BLaER1 treated with 17β-estradiol and CSF1 and Interleukin-3, amounts not matched to agents 10 nM and 100 nM (cell line): ENCODE results near the gene CKB.

ENCODE experiments used
- H3K27ac ChIP-seq, 11 experiments: shearing (Covaris generic); formaldehyde crosslinking; 2 replicates each; pipeline ENCODE4 v1.8.1; 2022
- H3K27me3 ChIP-seq, 11 experiments: shearing (Covaris generic); formaldehyde crosslinking; 2 replicates each; pipeline ENCODE4 v1.8.1; 2022
- H3K36me3 ChIP-seq, 11 experiments: shearing (Covaris generic); formaldehyde crosslinking; 2 replicates each; pipeline ENCODE4 v1.8.1; 2022
- H3K4me1 ChIP-seq, 10 experiments: shearing (Covaris generic); formaldehyde crosslinking; 2 replicates each; pipeline ENCODE4 v1.8.1; 2022
- H3K4me2 ChIP-seq, 11 experiments: shearing (Covaris generic); formaldehyde crosslinking; 2 replicates each; pipeline ENCODE4 v1.8.1; 2022
- H3K4me3 ChIP-seq, 10 experiments: shearing (Covaris generic); formaldehyde crosslinking; 2 replicates each; pipeline ENCODE4 v1.8.1; 2022
- H3K9ac ChIP-seq, 11 experiments: shearing (Covaris generic); formaldehyde crosslinking; 2 replicates each; pipeline ENCODE4 v1.8.1; 2022
- H3K9me3 ChIP-seq, 11 experiments: shearing (Covaris generic); formaldehyde crosslinking; replicated peaks in 1 of 11; 2 replicates each; pipeline ENCODE4 v1.8.1; 2022
- H4K20me1 ChIP-seq, 11 experiments: shearing (Covaris generic); formaldehyde crosslinking; 2 replicates each; pipeline ENCODE4 v1.8.1; 2022
- Cebpa-rat ChIP-seq, 11 experiments: shearing (Covaris generic); IDR thresholded peaks; 2 replicates each; pipeline ENCODE4 v1.8.1; 2022

The CKB gene

GRCh38 chr14:103531421-103532215, 9.0 kb upstream of the CKB start:
- Histone ChIP-seq H3K4me3 (peak overlapping the region in 1 of 10 experiments; percentile 11; a peak in 1 of 20 replicates), H3K9ac (peak overlapping the region in 1 of 11 experiments; percentile 5; a peak in 1 of 22 replicates), H3K27ac (no peak overlapping the region), H3K9me3 (no peaks in the 10 kb centered on the region), H3K4me1 (peaks cover 41 to 69% (median 44%) of the 10 kb centered on the region in 10 experiments), H3K27me3 (no peaks in the 10 kb centered on the region), H3K4me2 (peak overlapping the region in 9 of 11 experiments; percentile 10 to 99 (median 97); a peak in 9 of 22 replicates), H4K20me1 (peaks cover 0 to 76% (median 71%) of the 10 kb centered on the region in 11 experiments; a peak in 20 of 22 replicates), H3K36me3 (peaks cover 14 to 68% (median 60%) of the 10 kb centered on the region in 11 experiments; a peak in 21 of 22 replicates)
- no peak for TF ChIP-seq Cebpa-rat (IDR thresholded peaks at IDR 0.05)

GRCh38 chr14:103530831-103531230, 8.2 kb upstream of the CKB start:
- Histone ChIP-seq H3K9me3 (no peaks in the 10 kb centered on the region), H3K4me1 (peaks cover 48 to 77% (median 52%) of the 10 kb centered on the region in 10 experiments), H3K9ac (peak overlapping the region in 4 of 11 experiments; percentile 89 to 96 (median 94); a peak in 2 of 22 replicates), H3K27me3 (peaks cover 0 to 7% (median 0%) of the 10 kb centered on the region in 11 experiments; a peak in 1 of 22 replicates), H3K4me3 (peak overlapping the region in 5 of 10 experiments; percentile 11 to 100 (median 97); a peak in 6 of 20 replicates), H4K20me1 (peaks cover 5 to 76% (median 65%) of the 10 kb centered on the region in 11 experiments; a peak in 20 of 22 replicates), H3K27ac (no peak overlapping the region), H3K36me3 (peaks cover 14 to 60% (median 58%) of the 10 kb centered on the region in 11 experiments; a peak in 21 of 22 replicates), H3K4me2 (peak overlapping the region; percentile 91 to 99 (median 97); a peak in 21 of 22 replicates)
- TF ChIP-seq Cebpa-rat (IDR thresholded peaks at IDR 0.05) = no peak

GRCh38 chr14:103530390-103530789, 7.8 kb upstream of the CKB start:
- no peak for TF ChIP-seq Cebpa-rat (IDR thresholded peaks at IDR 0.05)
- Histone ChIP-seq H3K4me1 (peaks cover 48 to 80% (median 53%) of the 10 kb centered on the region in 10 experiments), H3K9me3 (no peaks in the 10 kb centered on the region), H3K36me3 (peaks cover 11 to 56% (median 54%) of the 10 kb centered on the region in 11 experiments; a peak in 21 of 22 replicates), H3K4me2 (peak overlapping the region; percentile 91 to 99 (median 97)), H3K27ac (0 out of 22 replicates have a peak overlapping the region, but pooled peaks of 1 of the 11 experiments have one; percentile 92), H4K20me1 (peaks cover 5 to 74% (median 61%) of the 10 kb centered on the region in 11 experiments; a peak in 20 of 22 replicates), H3K27me3 (peaks cover 0 to 9% (median 0%) of the 10 kb centered on the region in 11 experiments; a peak in 1 of 22 replicates), H3K4me3 (peak overlapping the region in 9 of 10 experiments; percentile 86 to 100 (median 99); a peak in 17 of 20 replicates), H3K9ac (peak overlapping the region in 10 of 11 experiments; percentile 84 to 98 (median 89); a peak in 15 of 22 replicates)

GRCh38 chr14:103529383-103530365, 7.0 kb upstream of the CKB start:
- peak overlapping the region; percentile 58 to 97 (median 86); a peak in 21 of 22 replicates for H3K27ac ChIP-seq
- peak overlapping the region; percentile 91 to 99 (median 97) for H3K4me2 ChIP-seq
- peaks cover 5 to 48% (median 47%) of the 10 kb centered on the region in 11 experiments; a peak in 21 of 22 replicates for H3K36me3 ChIP-seq
- peaks cover 48 to 80% (median 53%) of the 10 kb centered on the region in 10 experiments for H3K4me1 ChIP-seq
- TF ChIP-seq Cebpa-rat (IDR thresholded peaks at IDR 0.05) = no peak
- H3K9me3 ChIP-seq = no peaks in the 10 kb centered on the region
- peak overlapping the region; percentile 80 to 98 (median 89) for H3K9ac ChIP-seq
- H4K20me1 ChIP-seq = peaks cover 5 to 72% (median 53%) of the 10 kb centered on the region in 11 experiments; a peak in 20 of 22 replicates
- H3K4me3 ChIP-seq = peak overlapping the region; percentile 86 to 100 (median 98)
- H3K27me3 ChIP-seq = peaks cover 0 to 12% (median 3%) of the 10 kb centered on the region in 11 experiments; a peak in 14 of 22 replicates

- TF ChIP-seq Cebpa-rat (IDR thresholded peaks at IDR 0.05) = no peak
- H3K4me1 ChIP-seq = peaks cover 48 to 76% (median 54%) of the 10 kb centered on the region in 10 experiments
- peaks cover 5 to 72% (median 45%) of the 10 kb centered on the region in 11 experiments; a peak in 20 of 22 replicates for H4K20me1 ChIP-seq
- H3K4me3 ChIP-seq = peak within 1 kb of the TSS; percentile 86 to 100 (median 98)
- peak within 1 kb of the TSS; percentile 91 to 99 (median 98) for H3K4me2 ChIP-seq
- H3K36me3 ChIP-seq = peaks cover 0 to 40% (median 38%) of the 10 kb centered on the region in 11 experiments; a peak in 21 of 22 replicates
- peaks cover 5 to 20% (median 12%) of the 10 kb centered on the region in 11 experiments for H3K27me3 ChIP-seq
- H3K27ac ChIP-seq = peak within 1 kb of the TSS; percentile 71 to 97 (median 86)
- H3K9ac ChIP-seq = peak within 1 kb of the TSS; percentile 80 to 98 (median 89)
- H3K9me3 ChIP-seq = no peaks in the 10 kb centered on the region
Measured at GRCh38 chr14:103528587-103529382, 6.2 kb upstream of the CKB start, which contains the start of gene TRMT61A. TRMT61A (plus strand) TSS chr14:103529196; CDS start chr14:103529979, 783 bp downstream.

- Histone ChIP-seq H3K9me3 (0 out of 22 replicates have a peak, but pooled peaks cover 0 to 4% (median 0%) of the 10 kb centered on the region in 11 experiments), H4K20me1 (peaks cover 5 to 70% (median 39%) of the 10 kb centered on the region in 11 experiments; a peak in 20 of 22 replicates), H3K4me3 (peak overlapping the region; percentile 86 to 100 (median 98)), H3K27me3 (peaks cover 12 to 27% (median 18%) of the 10 kb centered on the region in 11 experiments), H3K27ac (peak overlapping the region; percentile 71 to 97 (median 86); a peak in 21 of 22 replicates), H3K4me2 (peak overlapping the region; percentile 87 to 99 (median 98)), H3K9ac (peak overlapping the region; percentile 80 to 98 (median 89)), H3K36me3 (peaks cover 0 to 33% (median 32%) of the 10 kb centered on the region in 11 experiments; a peak in 20 of 22 replicates), H3K4me1 (peaks cover 49 to 70% (median 53%) of the 10 kb centered on the region in 10 experiments)
- no peak for TF ChIP-seq Cebpa-rat (IDR thresholded peaks at IDR 0.05)
Measured at GRCh38 chr14:103528146-103528586, 5.5 kb upstream of the CKB start.
